Urothelium cell line (cell line): Measurements from ENCODE around the gene CCDC57.
"Not testable (repeated sequence)": the region's sequence is repeated elsewhere in the genome, so short reads cannot be mapped to it uniquely, and the experiment has no call there.

ENCODE experiments used
- DNase-seq: peaks from one replicate; pipeline ENCODE4 v3.0.0; 2011; ENCODE audit warnings: low spot score, mixed read lengths
- FAIRE-seq: peaks from 2 replicates; lab custom pipeline; 2011; peaks lifted over from hg19 to GRCh38; lab: Jason Lieb, UNC

The CCDC57 gene, protein sequence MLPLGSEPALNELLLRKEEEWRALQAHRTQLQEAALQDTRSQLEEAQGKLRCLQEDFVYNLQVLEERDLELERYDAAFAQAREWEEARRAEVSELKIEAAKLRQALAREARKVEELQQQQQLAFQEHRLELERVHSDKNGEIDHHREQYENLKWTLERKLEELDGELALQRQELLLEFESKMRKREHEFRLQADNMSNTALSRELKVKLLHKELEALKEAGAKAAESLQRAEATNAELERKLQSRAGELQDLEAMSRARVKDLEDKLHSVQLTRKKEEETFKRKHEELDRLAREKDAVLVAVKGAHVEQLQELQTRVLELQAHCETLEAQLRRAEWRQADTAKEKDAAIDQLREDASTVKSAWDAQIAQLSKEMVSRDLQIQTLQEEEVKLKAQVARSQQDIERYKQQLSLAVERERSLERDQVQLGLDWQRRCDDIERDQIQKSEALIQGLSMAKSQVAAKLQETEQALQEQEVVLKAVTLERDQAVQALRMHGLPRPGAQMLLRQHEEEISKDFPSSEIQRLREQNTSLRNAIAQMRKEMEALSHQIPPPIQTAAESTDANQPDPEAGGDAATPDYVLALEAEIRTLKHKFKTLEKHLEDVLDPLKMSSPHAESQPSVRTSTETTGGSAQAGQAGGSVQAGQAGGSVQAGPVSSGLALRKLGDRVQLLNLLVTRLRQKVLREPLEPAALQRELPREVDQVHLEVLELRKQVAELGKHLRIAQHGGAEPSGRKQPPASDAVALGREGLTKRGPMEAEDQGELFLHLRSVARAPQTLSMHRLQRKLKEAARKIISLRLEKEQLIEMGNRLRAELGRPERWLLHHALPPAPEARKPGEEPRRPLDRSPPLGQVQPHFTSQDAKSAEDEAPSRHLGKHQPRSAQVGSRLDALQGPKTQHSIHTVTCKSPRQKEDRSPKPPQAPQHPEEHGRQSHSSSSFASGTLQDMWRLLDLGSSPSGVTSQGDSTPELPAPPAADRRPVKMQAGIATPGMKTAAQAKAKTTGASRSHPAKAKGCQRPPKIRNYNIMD

DNA sequence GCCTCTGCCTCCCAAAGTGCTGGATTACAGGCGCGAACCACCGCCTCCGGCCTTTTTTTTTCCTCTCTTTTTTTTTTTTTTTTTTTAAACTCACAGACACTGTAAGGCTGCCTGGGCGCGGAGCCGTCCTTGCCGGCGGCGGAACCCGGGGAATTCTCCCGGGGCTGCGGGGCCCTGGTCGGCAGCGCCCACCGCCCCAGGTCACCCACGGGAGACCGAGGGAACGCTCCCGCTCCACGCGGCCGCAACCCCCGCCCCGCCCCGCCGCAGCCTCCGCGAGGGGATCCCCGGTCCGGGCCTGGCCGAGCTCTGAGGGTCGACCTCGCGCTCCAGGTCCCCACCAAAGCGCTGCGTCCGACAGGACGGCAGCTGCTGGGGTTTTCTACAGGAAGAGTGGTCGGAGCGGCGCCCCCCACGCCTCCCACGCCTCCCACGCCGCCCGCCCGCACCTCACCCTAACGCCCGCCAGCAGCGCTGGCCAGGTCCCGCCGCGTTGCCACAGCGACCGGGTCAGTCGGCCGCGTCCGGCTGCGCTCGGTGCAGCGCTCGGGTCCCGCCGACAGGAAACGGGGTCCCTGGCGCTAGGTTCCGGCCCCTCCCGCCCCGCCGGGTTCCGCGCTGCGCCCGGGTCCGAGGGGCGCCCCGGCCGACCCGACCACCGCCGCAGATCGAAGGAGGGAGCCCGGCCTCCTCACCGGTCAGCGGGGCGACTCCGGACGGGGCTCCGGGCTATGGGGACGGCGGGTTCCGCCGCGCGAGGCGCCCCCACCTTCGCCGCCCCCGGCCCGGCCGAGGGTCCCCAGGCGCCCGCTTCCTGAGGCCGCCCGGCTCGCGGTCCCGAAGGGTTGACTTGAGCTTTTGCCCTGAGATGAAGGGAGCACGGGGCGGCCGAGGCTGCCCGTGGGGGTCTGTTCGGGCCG is at the start of gene CCDC57:
Gene CCDC57 (minus strand): TSS at position 512 of the 920 bp plus-strand sequence. CDS start 10,898 bp downstream, outside the sequence.
- no peak for FAIRE-seq
- peak; percentile 98 for DNase-seq

DNA sequence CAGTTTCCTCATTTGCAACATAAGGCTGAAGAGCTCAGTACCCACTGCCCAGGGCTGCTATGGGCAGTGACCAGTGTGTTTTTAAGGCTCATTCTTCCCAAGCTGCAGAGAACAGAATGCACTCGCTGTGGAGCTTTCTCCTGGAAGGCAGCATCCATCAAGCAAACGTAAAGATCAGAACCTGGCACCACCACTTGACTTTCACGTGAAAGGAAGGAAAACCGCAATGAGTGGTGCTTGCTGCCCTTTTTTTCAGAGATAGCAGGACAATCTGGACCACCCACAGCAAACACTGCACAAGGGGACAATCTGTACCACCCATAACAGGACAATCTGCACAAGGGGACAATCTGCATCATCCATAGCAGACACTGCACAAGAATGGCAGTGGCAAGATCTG is 49.7 kb upstream of the CCDC57 start:
- no peak for FAIRE-seq

DNA sequence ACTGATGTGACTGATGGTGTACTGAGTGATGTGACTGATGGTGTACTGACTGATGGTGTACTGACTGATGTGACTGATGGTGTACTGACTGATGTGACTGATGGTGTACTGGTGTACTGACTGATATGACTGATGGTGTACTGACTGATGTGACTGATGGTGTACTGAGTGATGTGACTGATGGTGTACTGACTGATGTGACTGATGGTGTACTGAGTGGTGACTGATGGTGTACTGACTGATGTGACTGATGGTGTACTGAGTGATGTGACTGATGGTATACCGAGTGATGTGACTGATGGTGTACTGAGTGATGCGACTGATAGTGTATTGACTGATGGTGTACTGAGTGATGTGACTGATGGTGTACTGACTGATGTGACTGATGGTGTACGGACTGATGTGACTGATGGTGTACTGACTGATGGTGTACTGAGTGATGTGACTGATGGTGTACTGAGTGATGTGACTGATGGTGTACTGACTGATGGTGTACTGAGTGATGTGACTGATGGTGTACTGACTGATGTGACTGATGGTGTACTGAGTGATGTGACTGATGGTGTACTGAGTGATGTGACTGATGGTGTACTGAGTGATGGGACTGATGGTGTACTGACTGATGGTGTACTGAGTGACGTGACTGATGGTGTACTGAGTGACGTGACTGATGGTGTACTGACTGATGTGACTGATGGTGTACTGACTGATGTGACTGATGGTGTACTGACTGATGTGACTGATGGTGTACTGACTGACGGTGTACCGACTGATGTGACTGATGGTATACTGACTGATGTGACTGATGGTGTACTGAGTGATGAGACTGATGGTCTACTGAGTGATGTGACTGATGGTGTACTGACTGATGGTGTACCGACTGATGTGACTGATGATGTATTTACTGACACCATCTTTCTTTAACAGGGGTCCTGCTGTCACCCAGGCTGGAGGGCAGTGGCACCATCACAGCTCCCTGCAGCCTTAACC is 47.6 kb upstream of the CCDC57 start:
- DNase-seq, result not testable (repeated sequence)
- FAIRE-seq, result peak; percentile 94

More for the DNA sequence above, 49.7 kb upstream of the CCDC57 start:
- DNase-seq, result no peak

DNA sequence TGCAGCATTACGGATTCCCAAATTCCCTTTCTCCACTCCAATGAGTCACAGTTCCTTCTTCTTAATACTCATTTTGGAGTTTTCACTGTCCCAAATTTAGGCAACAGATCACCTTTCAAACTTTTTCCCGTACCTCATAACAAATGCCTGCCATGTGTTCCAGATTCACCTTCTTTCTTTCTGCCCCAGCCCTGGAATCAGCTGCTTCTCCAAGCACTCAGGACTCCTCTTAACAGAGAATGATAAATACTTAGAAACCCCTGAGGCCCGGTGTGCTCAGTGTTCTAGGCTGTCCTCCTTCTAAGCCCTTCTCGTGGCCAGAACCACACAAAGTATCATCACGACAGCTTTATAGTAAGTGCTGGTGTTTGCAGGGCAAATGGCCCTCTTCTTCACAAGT is 45.9 kb upstream of the CCDC57 start:
- FAIRE-seq (no peak), DNase-seq (no peak)

DNA sequence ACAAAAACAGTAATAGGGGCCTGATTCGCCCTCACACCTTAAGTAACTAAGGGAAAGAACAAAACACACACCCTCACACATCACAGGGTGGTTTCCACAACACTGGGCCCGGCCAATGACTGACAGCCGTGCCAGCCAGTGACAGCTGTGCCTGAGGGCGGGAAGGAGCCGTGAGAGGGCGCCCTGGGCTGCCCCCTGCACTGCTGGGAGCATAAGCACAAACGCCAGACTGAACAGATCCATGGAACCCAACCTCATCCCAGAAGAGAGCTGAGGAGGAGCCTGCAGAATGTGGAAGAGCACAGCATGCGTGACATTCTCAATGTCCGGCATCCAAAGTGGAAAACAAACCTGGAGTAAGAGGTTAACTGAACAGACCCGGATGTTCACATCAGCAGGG is 44.8 kb upstream of the CCDC57 start:
- FAIRE-seq (no peak), DNase-seq (no peak)

DNA sequence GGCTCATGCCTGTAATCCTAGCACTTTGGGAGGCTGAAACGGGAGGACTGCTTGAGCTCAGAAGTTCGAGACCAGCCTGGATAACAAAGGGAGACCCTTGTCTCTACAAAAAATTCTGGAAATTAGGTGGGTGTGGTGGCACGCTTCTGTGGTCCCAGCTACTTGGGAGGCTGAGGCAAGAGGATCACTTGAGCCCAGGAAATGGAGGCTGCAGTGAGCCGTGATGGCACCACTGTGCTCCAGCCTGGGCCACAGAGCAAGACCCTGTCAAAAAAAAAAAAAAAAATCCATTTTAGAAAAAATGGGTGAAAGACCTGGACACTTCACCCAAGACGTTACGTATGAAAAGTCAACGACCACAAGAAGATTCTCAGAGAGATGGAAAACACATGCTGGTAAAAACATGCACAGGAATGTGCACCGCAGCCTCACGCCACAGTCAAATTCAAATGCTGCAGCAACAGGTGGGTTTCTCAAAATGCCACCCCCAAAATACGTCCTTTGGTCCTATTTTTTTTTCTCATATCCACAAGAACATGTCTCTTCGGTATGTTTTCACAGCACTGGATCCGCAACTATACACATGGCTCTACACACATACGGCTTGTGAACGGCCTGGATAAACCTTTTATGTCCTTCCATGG is 43.7 kb upstream of the CCDC57 start:
- FAIRE-seq (no peak), DNase-seq (no peak)

DNA sequence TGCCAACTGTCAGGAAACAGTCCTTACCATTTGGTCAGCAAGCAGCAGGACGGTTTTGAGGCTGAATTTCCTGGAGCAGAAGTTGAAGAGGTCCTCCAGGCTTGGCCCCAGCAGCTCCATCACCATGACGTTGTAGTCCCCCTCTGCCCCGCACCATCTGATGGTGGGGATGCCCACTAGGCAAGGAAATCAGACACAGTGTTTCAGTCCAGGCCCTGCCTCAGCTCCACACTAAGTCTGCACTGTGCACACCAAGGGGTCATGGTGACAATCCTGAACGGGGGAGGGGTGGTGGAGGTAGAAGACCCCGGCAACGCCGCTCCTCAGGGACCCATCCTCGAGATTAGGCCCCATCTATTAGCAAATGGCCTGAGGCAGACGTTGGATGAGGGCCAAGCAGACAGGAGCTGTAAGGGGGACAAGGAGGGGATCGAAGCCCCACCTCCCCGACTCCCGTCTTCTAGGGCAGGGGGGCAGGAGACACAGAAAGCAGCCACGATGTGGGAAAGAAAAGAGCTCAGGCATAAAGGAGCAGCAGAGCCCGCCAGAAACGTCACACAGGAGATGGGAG is 42.8 kb upstream of the CCDC57 start:
- DNase-seq (no peak), FAIRE-seq (no peak)

DNA sequence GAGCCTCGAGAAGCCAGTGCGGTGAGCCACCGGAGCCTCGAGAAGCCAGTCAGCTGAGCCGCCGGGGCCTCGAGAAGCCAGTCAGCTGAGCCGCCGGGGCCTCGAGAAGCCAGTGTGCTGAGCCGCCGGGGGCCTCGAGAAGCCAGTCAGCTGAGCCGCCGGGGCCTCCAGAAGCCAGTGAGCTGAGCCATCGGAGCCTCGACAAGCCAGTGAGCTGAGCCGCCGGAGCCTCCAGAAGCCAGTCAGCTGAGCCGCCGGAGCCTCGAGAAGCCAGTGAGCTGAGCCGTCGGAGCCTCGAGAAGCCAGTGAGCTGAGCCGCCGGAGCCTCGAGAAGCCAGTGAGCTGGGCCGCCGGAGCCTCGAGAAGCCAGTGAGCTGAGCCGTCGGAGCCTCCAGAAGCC is 42.1 kb upstream of the CCDC57 start:
- DNase-seq, FAIRE-seq: not testable (repeated sequence)

DNA sequence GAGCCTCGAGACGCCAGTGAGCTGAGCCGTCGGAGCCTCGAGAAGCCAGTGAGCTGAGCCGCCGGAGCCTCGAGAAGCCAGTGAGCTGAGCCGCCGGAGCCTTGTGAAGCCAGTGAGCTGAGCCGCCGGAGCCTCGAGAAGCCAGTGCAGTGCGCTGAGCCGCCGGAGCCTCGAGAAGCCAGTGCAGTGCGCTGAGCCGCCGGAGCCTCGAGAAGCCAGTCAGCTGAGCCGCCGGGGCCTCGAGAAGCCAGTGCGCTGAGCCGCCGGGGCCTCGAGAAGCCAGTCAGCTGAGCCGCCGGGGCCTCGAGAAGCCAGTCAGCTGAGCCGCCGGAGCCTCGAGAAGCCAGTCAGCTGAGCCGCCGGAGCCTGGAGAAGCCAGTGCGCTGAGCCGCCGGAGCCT is 41.5 kb upstream of the CCDC57 start:
- FAIRE-seq, DNase-seq: not testable (repeated sequence)

DNA sequence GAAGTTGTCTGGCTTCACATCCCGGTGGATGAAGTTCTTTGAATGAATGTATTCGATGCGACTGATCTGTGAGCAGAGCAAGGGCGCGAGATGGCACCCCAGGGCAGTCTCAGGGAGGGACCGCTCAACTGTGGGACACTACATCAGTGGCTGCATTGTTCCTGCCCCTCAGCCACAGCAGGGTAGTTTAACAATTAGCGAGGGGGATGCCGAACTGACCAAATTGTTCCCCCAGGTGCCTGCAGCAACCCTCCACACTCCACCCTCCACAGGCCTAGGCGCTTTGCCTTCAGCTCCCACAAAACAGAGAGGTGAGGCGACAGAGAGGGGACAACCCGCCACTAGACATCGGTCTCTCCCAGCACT is 40.5 kb upstream of the CCDC57 start:
- no peak for DNase-seq
- FAIRE-seq, result no peak

DNA sequence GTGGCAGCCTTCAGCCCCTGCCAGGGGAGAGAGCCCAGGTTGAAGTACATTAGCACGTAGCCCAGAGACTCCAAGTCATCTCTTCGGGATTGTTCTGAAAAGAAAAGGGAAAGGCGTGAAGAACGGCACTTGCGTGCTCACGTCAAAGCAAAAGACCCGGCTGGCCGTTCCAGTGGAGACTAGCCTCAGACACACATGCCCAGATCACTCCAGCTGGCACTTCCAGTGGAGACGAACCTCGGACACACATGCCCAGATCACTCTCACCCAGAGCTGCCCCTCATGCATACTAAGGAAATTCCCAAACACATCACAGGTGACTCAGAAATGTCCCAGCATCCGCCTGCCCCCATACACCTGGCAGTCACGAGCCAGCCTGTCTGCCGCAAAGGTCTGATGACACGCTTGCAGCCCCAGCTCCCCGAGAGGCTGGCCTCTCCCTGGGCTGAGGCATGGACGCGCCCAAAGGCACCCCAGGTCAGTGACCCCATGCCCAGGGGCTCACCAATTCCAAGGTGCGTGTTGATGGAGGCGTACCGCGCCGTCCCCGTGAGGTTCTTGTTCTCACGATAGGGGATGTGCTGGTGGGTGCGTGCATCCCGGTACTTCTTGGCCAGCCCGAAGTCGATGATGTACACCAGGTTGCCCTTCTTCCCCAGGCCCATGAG is 40.0 kb upstream of the CCDC57 start:
- FAIRE-seq, result no peak

DNA sequence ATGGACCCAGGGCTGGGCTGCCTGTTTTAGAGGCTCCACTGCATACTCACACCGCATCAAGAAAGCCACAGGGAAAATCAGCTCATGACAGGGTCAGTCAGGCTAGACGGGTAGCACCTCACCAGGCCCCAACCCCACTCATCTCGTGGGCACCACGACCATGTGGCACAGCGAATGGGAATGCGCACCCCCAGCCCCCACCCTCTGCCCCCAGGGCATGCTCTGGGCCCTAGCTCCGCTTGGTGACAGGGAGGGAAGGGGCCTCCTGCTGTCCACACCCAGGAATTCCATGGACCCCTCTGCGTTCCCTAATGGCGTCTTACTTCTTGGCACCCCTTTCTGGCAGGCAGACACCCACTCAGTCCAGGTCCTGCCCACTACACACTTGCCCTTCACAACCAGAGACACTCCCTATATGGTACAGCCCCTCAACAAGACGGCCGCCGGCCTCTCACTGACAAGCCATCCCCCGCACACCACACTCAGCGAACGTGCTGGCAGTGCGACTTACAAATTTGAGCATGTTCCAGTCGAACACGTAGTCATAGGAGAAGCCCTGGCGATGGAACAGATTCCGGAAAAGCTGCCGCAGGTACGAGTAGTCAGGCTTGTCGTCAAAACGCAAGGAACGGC is 38.3 kb upstream of the CCDC57 start:
- FAIRE-seq, result no peak
- no peak for DNase-seq

More for the DNA sequence above, 40.0 kb upstream of the CCDC57 start:
- no peak for DNase-seq

DNA sequence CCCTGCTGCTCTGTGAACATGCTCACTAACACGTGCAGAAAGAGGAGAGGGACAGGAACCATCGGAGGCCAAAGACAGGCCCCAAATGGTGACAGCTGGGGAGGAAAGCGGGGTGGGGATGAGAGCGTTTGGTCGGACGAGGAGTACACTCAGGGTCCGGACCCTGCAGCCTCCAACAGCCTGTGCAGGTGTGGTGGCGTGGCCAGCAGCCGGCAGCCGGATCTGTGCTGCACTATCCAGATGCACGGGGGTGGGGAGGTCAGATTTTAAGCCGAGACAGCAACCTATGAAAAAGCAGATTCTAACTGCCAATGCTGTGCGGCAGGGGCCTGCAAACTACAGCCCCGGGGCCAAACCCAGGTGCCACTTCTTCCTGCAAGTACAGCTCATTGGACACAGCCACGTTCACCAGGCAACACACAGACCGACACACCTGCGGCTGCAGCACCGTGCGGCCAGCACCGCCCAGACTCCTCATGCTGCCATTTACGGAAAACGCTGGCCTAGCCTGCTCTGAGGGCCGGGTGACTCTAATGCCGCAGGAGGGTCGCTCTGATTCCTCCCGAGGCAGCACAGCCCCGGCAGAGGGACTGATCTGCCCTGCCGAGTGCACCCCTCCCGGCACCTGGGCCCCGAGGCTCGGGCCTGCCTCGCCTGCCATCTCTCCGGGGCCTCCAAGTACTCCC is 37.4 kb upstream of the CCDC57 start:
- DNase-seq (no peak), FAIRE-seq (no peak)

DNA sequence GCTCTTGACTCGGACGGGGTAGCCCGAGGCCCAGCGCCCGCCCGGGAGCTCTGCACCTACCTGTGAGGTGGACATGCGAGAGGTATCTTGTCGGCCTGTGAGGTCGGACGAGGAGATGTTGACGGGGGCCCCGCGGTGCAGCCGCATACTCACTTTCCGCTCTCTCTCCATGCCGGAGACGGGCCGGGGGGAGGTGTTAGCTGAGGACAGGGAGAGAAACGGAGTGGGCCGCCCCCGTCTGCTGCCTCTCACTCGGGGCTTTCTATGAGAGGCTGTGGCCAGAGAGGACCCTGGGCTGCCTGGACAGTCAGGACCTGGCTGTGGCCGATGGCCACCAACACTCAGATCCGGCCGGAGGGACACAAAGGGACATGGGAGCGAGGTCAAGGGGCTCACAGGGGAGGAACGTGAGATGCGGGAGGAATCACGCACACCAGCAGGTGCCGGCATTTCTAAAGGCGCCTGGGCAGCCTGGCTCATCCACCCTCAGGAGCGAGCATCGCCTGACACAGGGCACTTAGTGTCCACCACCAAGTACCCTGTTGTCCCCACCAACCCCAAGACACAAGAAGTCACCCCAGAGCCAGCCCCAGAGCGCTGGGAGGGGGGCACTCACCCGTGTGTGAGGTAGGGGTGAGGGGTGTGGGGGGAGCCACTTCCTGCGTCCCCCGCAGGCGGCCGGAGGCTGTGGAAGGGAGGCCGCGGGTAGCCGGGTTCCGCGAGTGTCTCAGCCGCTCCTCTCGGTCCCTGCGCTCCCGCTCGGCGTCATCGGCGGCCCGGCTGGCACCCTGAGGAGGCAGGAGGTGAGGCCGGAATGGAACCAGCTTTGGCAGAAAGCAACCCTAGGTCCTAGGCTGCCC is 36.4 kb upstream of the CCDC57 start:
- DNase-seq (no peak), FAIRE-seq (no peak)

DNA sequence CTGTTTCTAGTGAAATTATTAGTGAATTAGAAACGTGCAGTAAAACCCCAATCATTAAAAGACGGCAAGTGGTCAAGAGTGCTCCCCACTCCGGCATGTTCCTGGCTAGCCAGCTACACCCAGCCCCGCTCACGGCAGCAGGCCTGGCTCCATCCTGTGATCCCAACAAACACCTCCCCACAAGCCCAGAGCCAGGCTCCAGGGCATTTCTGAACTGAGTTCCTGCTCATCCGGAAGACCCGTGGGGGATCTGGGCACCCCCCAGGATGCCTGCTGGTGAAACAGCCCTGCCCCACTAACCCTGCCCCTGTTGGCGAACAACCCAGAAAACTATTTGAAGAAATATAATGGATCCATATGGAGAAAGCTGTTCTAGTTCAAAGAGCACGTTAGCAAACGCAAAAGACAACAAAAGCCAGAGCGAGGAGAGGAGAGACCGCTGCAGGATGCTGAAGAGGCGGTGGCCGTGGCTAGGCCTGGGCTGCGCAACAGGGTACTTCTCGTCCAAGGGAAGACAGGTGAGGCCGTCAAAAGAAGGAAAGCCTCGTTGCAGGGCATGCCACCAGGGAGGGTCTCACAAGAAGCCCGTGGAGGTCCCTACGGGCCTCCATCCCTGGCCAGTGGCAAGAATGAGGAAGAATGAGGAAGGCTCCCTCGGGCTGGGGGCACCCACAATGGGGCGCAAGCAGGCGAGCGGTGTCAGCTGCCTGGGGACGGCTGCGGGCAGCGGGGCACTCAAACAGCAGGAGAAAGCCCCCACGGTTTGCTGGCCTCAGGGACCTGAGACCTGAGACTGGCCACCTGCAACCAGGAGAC is 35.4 kb upstream of the CCDC57 start:
- no peak for DNase-seq
- FAIRE-seq, result no peak
